GM21723 (cell line): ENCODE measurements around the gene ESPN.

Experiments
- ATAC-seq: cut with Tn5 transposase; IDR thresholded peaks from one replicate; pipeline ENCODE4 v1.9.1; 2021; ENCODE audit warnings: mild to moderate bottlenecking, moderate library complexity; ENCODE audit not compliant: unreplicated experiment

ESPN gene

DNA sequence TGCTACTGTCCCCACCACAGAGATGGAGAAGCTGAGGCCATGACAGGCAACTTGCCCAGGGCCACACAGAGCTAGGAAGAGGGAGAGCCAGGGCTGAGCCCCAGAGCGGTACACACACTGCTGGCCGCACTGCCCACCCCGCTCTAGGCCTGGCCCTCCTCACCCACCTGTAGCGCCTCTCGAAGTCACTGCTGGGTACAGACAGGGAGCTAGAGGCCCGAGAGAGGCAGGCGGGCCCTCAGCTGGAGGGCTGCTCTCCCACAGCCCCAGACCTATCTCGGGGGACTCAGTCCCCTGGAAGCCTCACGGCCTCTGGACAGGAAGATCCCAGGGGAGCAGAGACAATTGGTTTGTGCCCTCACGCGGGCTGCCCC is 84.2 kb downstream of the ESPN start:
- no peak for ATAC-seq

DNA sequence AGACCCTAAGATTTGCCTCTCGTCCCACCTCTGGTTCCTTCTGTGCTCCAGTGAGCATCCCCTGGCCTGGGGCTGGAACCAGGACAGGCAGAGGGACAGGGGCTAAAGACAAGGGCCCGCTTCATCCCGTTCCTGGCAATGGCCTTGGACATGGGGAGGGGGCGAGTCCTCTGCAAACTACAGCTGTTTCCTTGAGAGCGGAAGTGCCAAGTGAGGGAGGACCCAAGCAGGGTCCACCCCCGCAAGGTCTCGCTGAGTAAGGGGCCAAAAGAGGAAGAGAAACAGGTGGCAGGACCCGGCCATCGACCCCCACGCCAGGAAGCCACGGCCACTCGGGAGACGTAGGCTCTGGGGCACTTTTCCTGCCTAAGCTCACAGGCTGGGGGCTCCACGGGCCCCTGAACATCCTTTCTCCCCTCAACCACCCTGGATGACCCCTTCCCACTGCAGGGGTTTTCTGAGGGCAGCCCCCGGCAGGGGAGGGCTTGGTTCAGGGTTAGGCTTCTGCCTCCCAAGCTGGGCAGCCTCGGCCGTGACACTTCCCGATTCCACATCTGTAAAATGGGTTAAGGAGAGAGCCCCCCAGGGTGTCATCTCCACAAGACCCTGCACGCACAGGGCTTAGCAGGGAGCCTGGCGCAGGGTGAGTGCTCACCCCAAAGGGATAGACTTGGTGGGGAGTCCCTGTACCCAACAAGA is 84.8 kb downstream of the ESPN start:
- no peak for ATAC-seq

DNA sequence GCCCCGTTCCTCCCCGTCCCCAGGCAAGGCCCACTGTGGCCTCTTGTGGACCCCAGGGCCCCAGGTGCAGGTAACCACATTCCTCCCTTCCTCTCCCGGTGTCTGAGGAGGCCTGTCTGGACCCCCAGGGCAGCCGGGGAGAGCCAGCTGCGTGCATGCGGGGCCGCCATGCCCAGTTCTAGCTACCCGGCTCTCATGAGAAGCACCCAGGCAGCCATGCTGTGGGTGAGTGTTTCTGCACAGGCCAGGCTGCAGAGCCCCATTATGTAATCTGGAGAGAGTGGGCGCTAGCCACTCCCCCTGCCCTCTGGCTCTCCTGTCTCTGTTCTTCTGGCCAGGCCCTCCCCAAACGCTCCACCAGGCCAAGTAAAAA is 85.3 kb downstream of the ESPN start:
- ATAC-seq: no peak

DNA sequence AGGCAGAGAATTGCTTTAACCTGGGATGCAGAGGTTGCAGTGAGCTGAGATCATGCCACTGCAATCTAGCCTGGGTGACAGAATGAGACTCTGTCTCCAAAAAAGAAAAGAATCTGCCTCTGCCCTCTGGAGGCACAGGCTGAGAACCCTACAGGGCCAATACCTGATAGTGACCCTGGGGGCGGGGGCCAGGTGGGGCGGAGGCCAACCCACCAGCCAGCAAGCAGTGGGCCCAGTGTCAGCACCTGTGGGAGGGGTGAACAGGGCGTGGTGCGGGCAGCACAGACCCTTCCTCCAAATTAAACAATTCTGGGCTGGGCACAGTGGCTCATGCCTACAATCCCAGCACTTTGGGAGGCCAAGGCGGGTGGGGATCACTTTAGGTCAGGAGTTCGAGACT is 85.9 kb downstream of the ESPN start:
- no peak for ATAC-seq
